Measurements from ENCODE around the gene OR2A5.
A peak's percentile ranks its signal among the peaks of the same experiment; 100 is the strongest.
"Not testable (repeated sequence)": the region's sequence is repeated elsewhere in the genome, so short reads cannot be mapped to it uniquely, and the experiment has no call there.

Gene OR2A5

GRCh38 chr7:144035385-144035784, 13.4 kb upstream of the OR2A5 start:
- no peak for DNase-seq

GRCh38 chr7:144036302-144036885, 12.4 kb upstream of the OR2A5 start:
- DNase-seq, result no peak

- DNase-seq, result no peak
These were observed 11.2 kb upstream of the OR2A5 start for GRCh38 chr7:144037414-144038035.

GRCh38 chr7:144038887-144039286, 9.9 kb upstream of the OR2A5 start:
- DNase-seq, result no peak

- DNase-seq, result no peak
These were observed 743 bp downstream of the OR2A5 start for GRCh38 chr7:144049491-144049890.

GRCh38 chr7:144050093-144050492, 1.3 kb downstream of the OR2A5 start:
- no peak for DNase-seq

- DNase-seq, result not testable (repeated sequence)
These were observed 2.1 kb downstream of the OR2A5 start for GRCh38 chr7:144050884-144051283.

GRCh38 chr7:144057954-144058353, 9.2 kb downstream of the OR2A5 start:
- DNase-seq, result peak; percentile 37

GRCh38 chr7:144063710-144064109, 15.0 kb downstream of the OR2A5 start:
- no peak for DNase-seq

GRCh38 chr7:144069511-144069910, 20.8 kb downstream of the OR2A5 start, which contains the start of gene OR2A25:
Gene OR2A25 (plus strand): TSS chr7:144069811. CDS start chr7:144074220, 4,409 bp downstream.
- no peak for DNase-seq

GRCh38 chr7:144069953-144070352, 21.2 kb downstream of the OR2A5 start:
- no peak for DNase-seq

GRCh38 chr7:144074374-144074773, 25.6 kb downstream of the OR2A5 start:
- DNase-seq, result no peak

GRCh38 chr7:144085978-144086377, 37.2 kb downstream of the OR2A5 start, which contains the start of gene OR2A12:
Gene OR2A12 (plus strand): TSS chr7:144086278. CDS start chr7:144095108, 8,830 bp downstream.
- no peak for DNase-seq

- no peak for DNase-seq
These were observed 38.0 kb downstream of the OR2A5 start for GRCh38 chr7:144086730-144087129.

GRCh38 chr7:144087230-144087629, 38.5 kb downstream of the OR2A5 start:
- DNase-seq, result no peak

- DNase-seq, result no peak
These were observed 41.9 kb downstream of the OR2A5 start for GRCh38 chr7:144090667-144091066.

GRCh38 chr7:144098776-144099175, 50.0 kb downstream of the OR2A5 start:
- DNase-seq, result no peak

GRCh38 chr7:144100607-144101006, 51.9 kb downstream of the OR2A5 start:
- no peak for DNase-seq

GRCh38 chr7:144102041-144102440, 53.3 kb downstream of the OR2A5 start:
- DNase-seq, result no peak

- DNase-seq, result no peak
These were observed 56.5 kb downstream of the OR2A5 start for GRCh38 chr7:144105211-144105610.
